Body of pancreas (tissue), 4 donors: ENCODE results near the gene THRSP. TPM values are rescaled to one million over a fixed set of nuclear protein-coding genes. Genes with fewer than 3 reads are reported as not detected.

Experiments
- ATAC-seq: fragments of 150-250 bp; one replicate; pipeline ENCODE4 v1.9.1; 2016
- DNase-seq, 4 donors: peaks; one replicate each; pipeline ENCODE4 v3.0.0-alpha.2; 2019
- H3K27ac ChIP-seq, 4 donors: fragments of 200-600 bp; sonication (generic); 1 replicate in 3 of 4; 2 replicates in 1 of 4; pipeline versions ENCODE4 v1.5.1 to v1.6.1; 2016 to 2019; ENCODE audit warnings: mild to moderate bottlenecking in 1 of 4, mixed read lengths in 1 of 4, moderate library complexity in 1 of 4
- H3K27me3 ChIP-seq, 2 donors: fragments of 200-600 bp; sonication (generic); one replicate each; pipeline ENCODE4 v1.6.0; 2016; ENCODE audit warnings: mild to moderate bottlenecking in 1 of 2
- H3K36me3 ChIP-seq, 2 donors: fragments of 200-600 bp; sonication (generic); replicated peaks in 1 of 2; 2 replicates each; pipeline ENCODE4 v1.5.1; 2016; ENCODE audit warnings: low read depth in 2 of 2; ENCODE audit not compliant: insufficient read depth in 1 of 2
- H3K4me1 ChIP-seq: fragments of 200-600 bp; sonication (generic); one replicate; pipeline ENCODE4 v1.6.0; 2016
- H3K4me3 ChIP-seq, 2 donors: fragments of 200-600 bp; sonication (generic); 1 replicate in 1 of 2; 2 replicates in 1 of 2; pipeline ENCODE4 v1.5.1; 2016 to 2019
- H3K9me3 ChIP-seq, 3 donors: fragments of 200-600 bp; sonication (generic); 1 replicate in 2 of 3; 2 replicates in 1 of 3; pipeline ENCODE4 v1.5.1; 2016
- CTCF ChIP-seq, 7 experiments: fragments of 450-650 bp in 4 of 7; fragments of 200-600 bp in 3 of 7; sonication (generic) in 3 of 7; IDR thresholded peaks; one replicate each; pipeline ENCODE4 v1.5.1; 2016 to 2019; ENCODE audit warnings: antibody characterized with exemption in 7 of 7
- POLR2A ChIP-seq, 3 donors: fragments of 450-650 bp; IDR thresholded peaks; one replicate each; pipeline ENCODE4 v1.6.1; 2016; ENCODE audit warnings: antibody characterized with exemption in 3 of 3, mild to moderate bottlenecking in 2 of 3
- WGBS, 2 donors: methylation state at CpG; one replicate each; pipeline ENCODE4 v1.1.5; 2017; 5-methylcytosine and 5-hydroxymethylcytosine counted together
- intact Hi-C: fragments of 100-400 bp; cut with DNase I; formaldehyde crosslinking; loops from one replicate; pipeline ENCODE4 v1.15.1; 2023
- total RNA-seq, 2 donors: library from RNA; depleted of rRNA; stranded (reverse); fragments of >200 nt; gene quantifications; one replicate each; pipeline ENCODE4 v1.1.0, GENCODE V29; 2016

The THRSP gene
- total RNA-seq, 2 donors from 2014 or later, result 6.6 TPM; not detected in 1

DNA sequence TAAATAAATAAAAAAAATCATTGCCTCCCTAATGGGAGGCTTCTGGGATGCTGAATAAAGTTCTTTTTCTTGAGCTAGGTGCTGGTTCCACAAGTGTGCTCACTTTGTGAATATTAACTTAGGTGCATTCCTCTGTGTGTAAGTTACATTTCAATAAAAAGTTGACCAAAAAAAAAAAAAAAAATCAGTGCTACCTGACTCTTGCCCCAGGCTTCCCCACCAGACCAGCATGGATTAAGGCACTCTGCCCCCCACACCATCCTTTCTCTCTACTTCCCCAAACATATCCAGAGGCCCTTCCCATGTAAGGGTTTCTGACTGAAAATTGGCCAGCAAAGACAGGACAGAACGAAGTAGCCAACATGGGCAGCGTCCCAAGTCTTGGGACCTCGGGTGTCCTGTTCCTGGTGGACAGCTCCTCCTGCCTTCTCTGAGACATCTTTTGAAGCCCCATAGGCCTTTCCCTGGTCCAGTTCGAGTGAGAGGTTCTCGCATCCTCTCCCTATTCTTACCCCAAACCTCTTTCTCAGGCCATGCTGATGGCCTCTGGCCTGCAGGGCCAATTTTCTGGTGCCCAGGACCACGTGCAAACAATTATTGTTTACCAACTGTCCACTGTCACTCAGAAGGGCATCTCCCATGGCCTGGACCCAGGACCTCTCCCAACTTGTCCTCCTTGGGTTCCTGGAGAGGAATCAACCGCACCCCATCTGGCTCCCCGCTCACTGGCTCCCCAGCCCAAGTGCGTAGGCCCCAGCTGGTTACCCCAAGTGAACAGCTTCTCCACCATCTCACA is 25.6 kb upstream of the THRSP start:
- H3K27me3 ChIP-seq, result no peaks in the 10 kb centered on the region
- peaks cover 40% of the 10 kb centered on the region for H3K4me1 ChIP-seq
- TF ChIP-seq CTCF (IDR thresholded peaks at IDR 0.05), result no peak
- ATAC-seq (no peak), DNase-seq (peak in 1 of 4 donors; percentile 19)
- no peaks in the 10 kb centered on the region for H3K9me3 ChIP-seq
- H3K4me3 ChIP-seq, result no peak overlapping the region
- 66 to 73% methylated on average over 7 to 9 of the region's 9 CpGs for WGBS, 2 donors
- no peaks in the 10 kb centered on the region for H3K36me3 ChIP-seq
- intact Hi-C loops, result no loop called here
- H3K27ac ChIP-seq, result peak overlapping the region; percentile 55 to 88 (median 74)

DNA sequence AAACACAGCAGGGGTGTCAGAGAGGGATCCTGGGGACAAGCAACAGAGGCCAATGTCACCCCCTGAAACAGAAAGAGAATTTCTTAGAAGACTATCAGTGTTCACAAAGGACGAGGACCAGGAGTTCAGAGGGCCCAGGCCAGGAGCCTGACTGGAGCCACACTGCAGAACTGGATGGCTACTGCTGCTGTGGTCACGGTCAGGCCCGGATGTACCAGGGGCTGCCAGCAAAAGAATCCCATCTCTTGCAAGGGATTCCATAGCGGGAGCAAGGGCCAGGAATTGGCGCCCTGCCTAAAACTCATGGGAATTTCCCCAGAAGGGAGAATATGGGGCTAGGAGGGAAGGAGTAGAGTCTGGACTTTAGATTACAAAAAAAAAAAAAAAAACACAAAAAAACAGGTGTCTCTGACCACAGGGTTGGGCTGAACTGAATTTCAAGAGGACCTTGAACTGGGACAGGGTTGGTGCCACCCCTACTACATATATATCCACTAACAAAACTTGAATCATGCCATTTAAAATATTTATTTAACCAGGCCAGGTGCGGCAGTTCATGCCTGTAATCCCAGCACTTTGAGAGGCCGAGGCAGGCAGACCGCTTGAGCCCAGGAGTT is 24.9 kb upstream of the THRSP start:
- WGBS, 2 donors, result 36 to 42% methylated on average over 8 of the region's 8 CpGs
- Histone ChIP-seq H3K9me3 (no peaks in the 10 kb centered on the region), H3K36me3 (no peaks in the 10 kb centered on the region), H3K4me3 (no peak overlapping the region), H3K27ac (peak overlapping the region; percentile 44 to 88 (median 75)), H3K27me3 (no peaks in the 10 kb centered on the region), H3K4me1 (peaks cover 39% of the 10 kb centered on the region)
- ATAC-seq, result peak; percentile 88
- intact Hi-C loops, result no loop called here
- TF ChIP-seq CTCF (IDR thresholded peaks at IDR 0.05), result no peak
- peak in 1 of 3 donors; percentile 33 for TF ChIP-seq POLR2A (IDR thresholded peaks at IDR 0.05)
- DNase-seq, result peak; percentile 88 to 92 (median 90)

GRCh38 chr11:78039391-78039918 is 24.2 kb upstream of the THRSP start:
- Histone ChIP-seq H3K4me1 (peaks cover 44% of the 10 kb centered on the region), H3K36me3 (no peaks in the 10 kb centered on the region), H3K4me3 (no peak overlapping the region), H3K27me3 (no peaks in the 10 kb centered on the region), H3K27ac (peak overlapping the region; percentile 32 to 88 (median 75)), H3K9me3 (no peaks in the 10 kb centered on the region)
- intact Hi-C loops, result no loop called here
- 58 to 60% methylated on average over 4 of the region's 4 CpGs for WGBS, 2 donors
- peak; percentile 1 for ATAC-seq
- DNase-seq, result no peak
- TF ChIP-seq POLR2A (IDR thresholded peaks at IDR 0.05) (peak in 1 of 3 donors; percentile 1), CTCF (IDR thresholded peaks at IDR 0.05) (no peak)

DNA sequence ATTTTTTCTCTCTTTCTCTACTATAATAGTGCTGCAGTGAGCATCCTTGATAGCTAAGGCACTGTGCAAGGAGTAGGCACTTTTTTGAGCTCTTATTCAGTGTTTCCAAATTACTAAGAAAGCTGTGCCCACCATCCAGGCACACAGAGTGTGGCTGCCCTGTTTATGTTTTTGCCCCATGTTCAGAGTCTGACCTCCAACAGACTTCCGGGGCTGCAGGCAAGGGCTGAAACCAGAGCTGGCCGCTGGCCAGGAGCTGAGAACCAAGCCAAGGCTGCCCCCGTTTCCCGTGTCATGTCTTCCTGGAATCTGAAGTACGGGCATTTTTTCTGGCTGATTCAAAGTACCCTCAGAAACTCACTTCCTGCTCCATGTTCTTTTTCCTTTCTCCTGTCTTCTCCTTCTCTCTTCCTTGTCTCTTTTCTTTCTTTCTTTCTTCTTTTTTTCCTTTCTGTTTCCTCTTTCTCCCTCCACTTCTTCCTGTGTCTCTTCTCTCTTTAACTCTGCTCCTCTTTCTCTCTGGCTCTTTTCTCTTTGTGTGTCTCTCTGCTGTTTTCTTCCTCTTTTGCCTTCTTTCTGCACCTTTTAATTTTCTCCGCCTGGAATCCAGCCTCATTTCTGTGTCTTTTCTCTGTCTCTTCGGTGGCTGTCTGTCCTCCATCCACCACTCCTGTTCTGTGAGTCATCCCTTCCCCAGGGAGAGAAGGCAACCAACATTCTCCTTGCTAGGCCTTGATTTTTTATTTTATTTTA is 23.6 kb upstream of the THRSP start:
- Histone ChIP-seq H3K36me3 (no peaks in the 10 kb centered on the region), H3K4me1 (peaks cover 50% of the 10 kb centered on the region), H3K27ac (peak overlapping the region; percentile 32 to 88 (median 75)), H3K27me3 (no peaks in the 10 kb centered on the region), H3K4me3 (no peak overlapping the region), H3K9me3 (no peaks in the 10 kb centered on the region)
- intact Hi-C loops, result loop anchor here (5.0 kb wide), 1 partner anchor 43 kb away; no protein-coding TSS in a partner anchor
- TF ChIP-seq POLR2A (IDR thresholded peaks at IDR 0.05), result no peak
- no peak for TF ChIP-seq CTCF (IDR thresholded peaks at IDR 0.05)
- peak; percentile 14 for ATAC-seq
- 19 to 24% methylated on average over 7 of the region's 7 CpGs for WGBS, 2 donors
- peak; percentile 63 to 76 (median 70) for DNase-seq
